ENCODE measurements around the gene P2RX5. TPM values are rescaled to one million over a fixed set of nuclear protein-coding genes. Genes with fewer than 3 reads are reported as not detected.
"Not testable (repeated sequence)": the region's sequence is repeated elsewhere in the genome, so short reads cannot be mapped to it uniquely, and the experiment has no call there.

Gene P2RX5
- total and polyA plus RNA-seq, 2 experiments from 2014 or later, result not detected

DNA sequence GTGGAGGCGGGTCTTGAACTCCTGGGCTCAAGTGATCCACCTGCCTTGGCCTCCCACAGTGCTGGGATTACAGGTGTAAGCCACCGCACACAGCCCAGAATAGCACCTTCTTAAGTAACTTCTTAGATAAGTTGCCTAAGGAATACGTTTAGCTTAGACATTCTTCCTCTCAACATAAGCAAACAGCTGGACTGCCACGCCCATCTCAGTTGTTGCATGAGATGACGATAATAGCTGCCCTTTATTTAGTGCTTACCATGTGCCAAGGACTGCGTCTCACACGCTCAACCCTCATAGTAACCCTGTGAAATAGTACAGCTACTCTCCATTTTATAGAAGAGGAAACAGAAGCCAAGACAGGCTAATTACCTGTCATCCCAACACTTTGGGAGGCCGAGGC is 39.6 kb upstream of the P2RX5 start:
- DNase-seq (ENCODE audit: low spot score), result no peak
- H2AFZ ChIP-seq, result no peak overlapping the region
- TF ChIP-seq, protein P1, sequence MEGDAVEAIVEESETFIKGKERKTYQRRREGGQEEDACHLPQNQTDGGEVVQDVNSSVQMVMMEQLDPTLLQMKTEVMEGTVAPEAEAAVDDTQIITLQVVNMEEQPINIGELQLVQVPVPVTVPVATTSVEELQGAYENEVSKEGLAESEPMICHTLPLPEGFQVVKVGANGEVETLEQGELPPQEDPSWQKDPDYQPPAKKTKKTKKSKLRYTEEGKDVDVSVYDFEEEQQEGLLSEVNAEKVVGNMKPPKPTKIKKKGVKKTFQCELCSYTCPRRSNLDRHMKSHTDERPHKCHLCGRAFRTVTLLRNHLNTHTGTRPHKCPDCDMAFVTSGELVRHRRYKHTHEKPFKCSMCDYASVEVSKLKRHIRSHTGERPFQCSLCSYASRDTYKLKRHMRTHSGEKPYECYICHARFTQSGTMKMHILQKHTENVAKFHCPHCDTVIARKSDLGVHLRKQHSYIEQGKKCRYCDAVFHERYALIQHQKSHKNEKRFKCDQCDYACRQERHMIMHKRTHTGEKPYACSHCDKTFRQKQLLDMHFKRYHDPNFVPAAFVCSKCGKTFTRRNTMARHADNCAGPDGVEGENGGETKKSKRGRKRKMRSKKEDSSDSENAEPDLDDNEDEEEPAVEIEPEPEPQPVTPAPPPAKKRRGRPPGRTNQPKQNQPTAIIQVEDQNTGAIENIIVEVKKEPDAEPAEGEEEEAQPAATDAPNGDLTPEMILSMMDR (IDR thresholded peaks at IDR 0.05; ENCODE audit: poor library complexity), result no peak
- TF ChIP-seq EZH2 (IDR thresholded peaks at IDR 0.05; ENCODE audit: borderline replicate concordance) (no peak), EZH2phosphoT487 (IDR thresholded peaks at IDR 0.05; ENCODE audit: low read depth, severe bottlenecking, unreplicated experiment) (no peak)
- no peaks in the 10 kb centered on the region for H3K9me2 ChIP-seq (replicated peaks; ENCODE audit: insufficient read depth)
- no peaks in the 10 kb centered on the region for H4K20me1 ChIP-seq (ENCODE audit: insufficient read depth, poor library complexity, severe bottlenecking)
- H3K4me3 ChIP-seq, result no peak overlapping the region
- H3K4me1 ChIP-seq (ENCODE audit: insufficient read depth), result peaks cover 6% of the 10 kb centered on the region
- 83% methylated on average over 8 of the region's 8 CpGs for WGBS (ENCODE audit: low lambda C conversion rate, missing lambda C conversion rate)
- no peaks in the 10 kb centered on the region for H3K36me3 ChIP-seq (replicated peaks; ENCODE audit: insufficient read depth, low read depth)
- H3K27ac ChIP-seq, result no peak overlapping the region
- H3K79me2 ChIP-seq, result no peaks in the 10 kb centered on the region
- H3K9me3 ChIP-seq (ENCODE audit: low read depth), result no peaks in the 10 kb centered on the region
- H3K27me3 ChIP-seq, result no peaks in the 10 kb centered on the region
- H3K4me2 ChIP-seq, result no peak overlapping the region

DNA sequence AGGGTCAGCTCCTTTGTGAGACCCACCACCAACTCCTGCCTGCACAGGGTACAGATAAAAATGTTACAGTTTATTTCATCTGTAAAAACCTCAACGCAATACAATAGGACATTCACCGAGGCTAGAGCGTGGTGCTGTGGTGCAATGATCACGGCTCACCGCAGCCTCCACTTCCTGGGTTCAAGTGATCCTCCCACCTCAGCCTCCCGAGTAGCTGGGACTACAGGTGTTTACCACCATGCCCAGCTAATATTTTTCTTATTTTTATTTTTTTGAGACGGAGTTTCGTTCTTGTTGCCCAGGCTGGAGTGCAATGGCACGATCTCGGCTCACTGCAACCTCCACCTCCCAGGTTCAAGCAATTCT is 38.9 kb upstream of the P2RX5 start:
- not testable (repeated sequence) for H3K4me2 ChIP-seq; H3K27me3 ChIP-seq; H4K20me1 ChIP-seq (ENCODE audit: insufficient read depth, poor library complexity, severe bottlenecking); H3K9me2 ChIP-seq (replicated peaks; ENCODE audit: insufficient read depth); DNase-seq (ENCODE audit: low spot score); H3K27ac ChIP-seq; H3K4me1 ChIP-seq (ENCODE audit: insufficient read depth); H3K36me3 ChIP-seq (replicated peaks; ENCODE audit: insufficient read depth, low read depth); H2AFZ ChIP-seq; H3K4me3 ChIP-seq; H3K9me3 ChIP-seq (ENCODE audit: low read depth); H3K79me2 ChIP-seq
- WGBS (ENCODE audit: low lambda C conversion rate, missing lambda C conversion rate), result 93% methylated on average over 10 of the region's 10 CpGs

DNA sequence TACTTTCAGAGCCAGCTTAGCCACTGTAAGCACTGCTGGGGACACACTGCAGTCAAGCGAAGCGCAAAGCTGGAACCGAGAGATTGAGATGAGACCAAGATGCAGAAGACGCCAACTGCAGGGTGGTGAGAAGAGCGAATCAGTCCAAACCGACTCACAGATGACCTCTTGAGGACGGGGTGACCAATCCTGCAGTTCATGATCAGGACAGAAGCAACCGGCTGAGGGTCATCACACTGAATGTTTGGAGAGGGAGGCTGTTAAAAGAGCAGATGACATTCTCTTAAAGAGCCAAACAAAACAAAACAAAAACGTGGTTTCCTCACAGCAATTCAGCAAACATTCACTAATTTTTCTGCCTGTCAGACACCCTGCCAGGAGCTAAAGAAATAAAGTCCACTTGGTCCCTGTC is 36.3 kb upstream of the P2RX5 start:
- Histone ChIP-seq H3K27me3 (no peaks in the 10 kb centered on the region), H3K4me1 (ENCODE audit: insufficient read depth) (no peaks in the 10 kb centered on the region), H4K20me1 (ENCODE audit: insufficient read depth, poor library complexity, severe bottlenecking) (no peaks in the 10 kb centered on the region), H3K4me3 (no peak overlapping the region), H2AFZ (no peak overlapping the region), H3K36me3 (replicated peaks; ENCODE audit: insufficient read depth, low read depth) (no peaks in the 10 kb centered on the region), H3K79me2 (no peaks in the 10 kb centered on the region), H3K9me2 (replicated peaks; ENCODE audit: insufficient read depth) (no peaks in the 10 kb centered on the region), H3K27ac (no peak overlapping the region), H3K4me2 (no peak overlapping the region), H3K9me3 (ENCODE audit: low read depth) (no peaks in the 10 kb centered on the region)
- TF ChIP-seq, protein P1 (IDR thresholded peaks at IDR 0.05; ENCODE audit: poor library complexity), result no peak
- TF ChIP-seq EZH2 (IDR thresholded peaks at IDR 0.05; ENCODE audit: borderline replicate concordance), result no peak
- no peak for TF ChIP-seq EZH2phosphoT487 (IDR thresholded peaks at IDR 0.05; ENCODE audit: low read depth, severe bottlenecking, unreplicated experiment)
- 59% methylated on average over 9 of the region's 9 CpGs for WGBS (ENCODE audit: low lambda C conversion rate, missing lambda C conversion rate)
- DNase-seq (ENCODE audit: low spot score), result no peak

DNA sequence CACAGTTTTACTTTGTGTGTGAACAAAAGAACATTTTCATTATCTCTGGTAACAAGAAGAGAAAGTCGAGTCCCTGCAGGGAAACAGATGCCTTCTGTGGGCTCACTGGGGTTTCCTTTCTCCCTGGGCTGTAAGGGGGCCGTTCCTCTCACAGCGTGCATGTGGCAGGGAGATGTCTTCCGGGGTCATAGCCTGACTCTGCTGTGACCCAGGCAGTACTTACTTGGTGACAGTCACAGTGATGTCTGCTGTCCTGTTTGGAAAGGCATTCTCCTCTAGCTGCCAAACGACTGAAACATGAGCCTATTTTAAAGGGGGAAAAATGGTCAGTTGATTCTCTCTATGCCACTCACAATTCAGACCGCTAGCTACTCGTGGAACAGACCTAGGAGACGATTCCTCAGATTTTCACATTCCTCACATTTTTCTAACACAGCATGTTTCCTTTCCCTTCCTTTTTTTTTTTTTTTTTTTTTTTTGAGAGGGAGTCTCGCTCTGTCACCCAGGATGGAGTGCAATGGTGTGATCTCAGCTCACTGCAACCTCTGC is 35.0 kb upstream of the P2RX5 start:
- Histone ChIP-seq H3K9me2 (replicated peaks; ENCODE audit: insufficient read depth) (no peaks in the 10 kb centered on the region), H2AFZ (no peak overlapping the region), H3K36me3 (replicated peaks; ENCODE audit: insufficient read depth, low read depth) (no peaks in the 10 kb centered on the region), H3K4me2 (no peak overlapping the region), H3K9me3 (ENCODE audit: low read depth) (no peaks in the 10 kb centered on the region), H3K4me3 (no peak overlapping the region), H3K27ac (no peak overlapping the region), H3K79me2 (no peaks in the 10 kb centered on the region), H3K27me3 (no peaks in the 10 kb centered on the region), H4K20me1 (ENCODE audit: insufficient read depth, poor library complexity, severe bottlenecking) (no peaks in the 10 kb centered on the region), H3K4me1 (ENCODE audit: insufficient read depth) (no peaks in the 10 kb centered on the region)
- DNase-seq (ENCODE audit: low spot score), result no peak
- 46% methylated on average over 8 of the region's 9 CpGs for WGBS (ENCODE audit: low lambda C conversion rate, missing lambda C conversion rate)
- TF ChIP-seq EZH2phosphoT487 (IDR thresholded peaks at IDR 0.05; ENCODE audit: low read depth, severe bottlenecking, unreplicated experiment) (no peak), EZH2 (IDR thresholded peaks at IDR 0.05; ENCODE audit: borderline replicate concordance) (no peak)
- TF ChIP-seq, protein P1 (IDR thresholded peaks at IDR 0.05; ENCODE audit: poor library complexity), result no peak
